GM19467 (cell line): ENCODE data around the gene HLTF.

Source experiments
- ATAC-seq: cut with Tn5 transposase; IDR thresholded peaks from one replicate; pipeline ENCODE4 v1.9.1; 2021; ENCODE audit warnings: mild to moderate bottlenecking, moderate library complexity; ENCODE audit not compliant: unreplicated experiment

The HLTF gene

DNA sequence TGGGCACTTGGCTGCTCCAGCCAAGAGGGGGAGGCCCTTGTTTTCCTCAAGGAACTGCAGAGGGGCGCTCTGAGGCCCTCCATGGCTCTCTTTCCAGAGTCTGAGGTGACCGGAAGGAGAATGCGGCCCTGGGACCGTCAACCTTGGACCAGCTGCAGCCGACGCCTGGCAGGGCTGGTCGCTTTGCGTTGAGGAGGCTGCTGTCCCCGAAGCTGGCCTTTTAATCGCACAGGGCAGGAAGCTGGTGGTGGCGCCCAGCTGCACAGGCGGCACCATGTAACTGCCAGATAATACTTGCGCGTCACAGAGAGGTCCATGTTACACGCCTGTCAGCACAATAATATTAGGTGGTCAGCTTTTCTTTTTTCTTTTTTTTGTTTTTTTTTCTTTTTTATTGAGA, 875 bp upstream of the HLTF start:
- no peak for ATAC-seq

DNA sequence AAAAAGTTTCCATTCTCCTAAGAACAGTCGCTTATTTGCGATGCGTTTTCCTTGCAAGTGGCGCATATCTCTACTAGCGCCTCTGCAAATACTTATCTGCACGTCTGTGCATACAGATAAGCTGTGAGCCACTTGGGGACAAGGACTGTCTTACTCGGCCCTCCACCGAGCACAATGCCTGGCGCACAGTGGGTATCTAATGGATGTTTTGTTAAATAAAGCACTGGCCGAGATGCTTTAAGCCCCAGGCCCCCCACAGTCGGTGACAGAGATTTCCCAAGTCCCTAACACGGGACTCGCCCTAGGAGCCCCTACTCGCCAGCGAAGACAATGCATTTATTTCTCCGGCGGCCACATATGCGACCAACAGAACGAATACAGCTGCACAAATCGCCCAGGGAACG, 503 bp downstream of the HLTF start:
- ATAC-seq, result peak; percentile 22

DNA sequence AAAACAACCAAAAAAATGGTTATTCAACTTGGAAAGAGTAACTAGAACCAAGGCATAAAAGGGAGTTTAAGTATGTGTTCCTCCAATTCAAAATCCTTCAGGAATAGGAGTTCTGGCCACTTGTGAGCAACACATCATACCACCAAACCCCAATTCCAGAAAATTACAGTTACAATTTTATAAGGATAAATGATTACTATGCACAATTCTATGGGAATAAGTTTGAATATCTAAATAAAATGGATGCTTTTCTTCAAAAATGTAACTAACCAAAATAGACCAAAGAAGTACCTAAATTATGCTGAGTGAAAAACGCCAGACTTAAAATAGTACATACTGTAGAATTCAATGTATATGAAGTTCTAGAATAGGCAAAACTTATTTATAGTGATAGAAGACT, 4.6 kb downstream of the HLTF start:
- ATAC-seq, result no peak

DNA sequence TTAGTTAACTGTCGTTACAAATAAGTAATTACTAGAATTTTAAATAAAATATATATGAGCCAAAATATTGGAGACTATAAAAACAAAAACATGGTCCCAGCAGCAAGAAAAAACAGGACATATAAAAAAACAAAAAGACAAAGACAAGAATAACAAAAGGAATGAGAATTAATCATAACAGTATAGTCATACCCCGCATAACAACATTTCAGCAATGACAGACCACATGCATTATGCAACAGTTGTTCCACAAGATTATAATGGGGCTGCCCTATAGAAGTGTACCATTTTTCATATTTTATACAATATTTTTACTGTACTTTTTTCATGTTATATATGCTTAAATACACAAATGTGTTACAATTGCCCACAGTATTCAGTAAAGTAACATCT, 5.6 kb downstream of the HLTF start:
- ATAC-seq, result no peak

DNA sequence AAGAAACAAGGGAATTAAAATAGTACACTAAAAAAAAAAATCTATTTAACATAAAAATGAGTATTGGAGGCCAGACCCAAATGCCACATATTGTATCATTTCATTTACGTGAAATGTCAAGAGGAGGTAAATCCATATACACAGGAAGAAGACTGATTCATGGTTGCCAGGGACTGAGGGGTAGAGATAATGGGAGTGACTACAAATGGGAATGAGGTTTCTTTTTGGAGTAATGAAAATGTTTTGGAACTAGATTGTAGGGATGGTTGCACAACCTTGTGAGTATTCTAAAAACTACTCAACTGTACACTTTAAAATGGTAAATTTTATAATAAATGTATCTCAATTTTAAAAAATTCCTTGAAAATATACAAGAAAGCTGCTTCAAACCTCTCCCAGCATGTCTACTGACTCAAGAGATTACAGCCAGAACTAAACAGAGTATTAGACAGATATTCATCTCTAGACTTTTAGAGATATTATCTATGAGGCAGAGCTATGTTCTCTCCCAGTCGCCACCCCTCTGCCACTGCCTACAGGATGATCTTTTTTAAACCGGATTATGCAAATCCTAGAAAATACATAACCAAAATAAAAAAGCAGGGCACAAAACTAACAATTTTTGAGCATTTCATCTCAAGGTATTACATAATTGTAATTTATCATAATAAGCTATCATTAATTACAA, 6.2 kb downstream of the HLTF start:
- no peak for ATAC-seq

DNA sequence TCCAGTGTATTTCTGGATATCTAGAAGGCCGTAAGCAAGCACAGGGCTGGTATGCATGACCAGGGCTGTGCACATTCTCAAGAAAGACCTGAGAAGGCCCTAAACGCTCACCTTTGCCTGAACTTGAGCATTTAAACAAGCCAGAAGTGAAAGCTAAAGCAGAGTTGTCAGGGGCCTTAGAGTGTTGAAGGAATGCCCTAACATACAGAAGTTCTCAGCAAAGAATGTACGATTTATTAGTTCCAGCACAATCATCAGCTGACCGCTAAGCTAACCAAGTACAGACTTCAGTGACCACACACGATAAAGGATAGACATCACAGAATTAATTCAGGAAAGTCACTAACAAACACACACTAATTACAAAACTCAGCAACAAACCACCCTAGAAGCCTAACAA, 8.7 kb downstream of the HLTF start:
- no peak for ATAC-seq

DNA sequence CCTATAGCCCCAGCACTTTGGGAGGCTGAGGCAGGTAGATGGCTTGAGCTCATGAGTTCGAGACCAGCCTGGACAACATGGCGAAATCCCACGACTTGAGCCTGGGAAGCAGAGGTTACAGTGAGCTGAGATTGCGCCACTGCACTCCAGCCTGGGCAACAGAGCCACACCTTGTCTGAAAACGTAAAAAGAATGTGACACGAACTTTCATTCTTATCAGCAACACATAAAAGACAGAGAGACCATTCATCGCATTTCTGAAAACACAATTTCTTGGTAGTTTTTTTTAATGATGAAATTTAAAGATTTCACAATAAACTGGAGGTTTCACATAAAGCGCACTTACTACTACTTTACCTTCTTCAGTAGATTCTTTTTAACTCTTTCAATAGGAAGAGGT, 18.4 kb downstream of the HLTF start:
- ATAC-seq, result no peak

DNA sequence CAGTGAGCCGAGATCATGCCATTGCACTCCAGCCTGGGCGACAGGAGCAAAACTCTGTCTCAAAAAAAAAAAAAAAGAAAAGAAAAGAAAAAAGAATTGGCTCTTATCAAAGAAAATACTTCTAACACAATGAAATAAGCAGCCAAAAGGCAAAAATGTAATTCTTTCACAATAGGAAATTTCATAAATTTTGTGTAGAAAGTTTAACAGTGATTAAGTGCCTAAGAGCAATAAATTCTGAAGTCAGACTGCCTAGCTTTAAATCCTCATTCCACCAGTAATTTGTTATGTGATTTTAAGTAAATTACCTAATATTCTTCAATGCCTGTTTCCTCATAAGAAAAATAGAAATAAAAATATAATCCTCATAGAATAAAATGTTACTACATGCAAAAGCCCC, 24.6 kb downstream of the HLTF start:
- ATAC-seq, result no peak

DNA sequence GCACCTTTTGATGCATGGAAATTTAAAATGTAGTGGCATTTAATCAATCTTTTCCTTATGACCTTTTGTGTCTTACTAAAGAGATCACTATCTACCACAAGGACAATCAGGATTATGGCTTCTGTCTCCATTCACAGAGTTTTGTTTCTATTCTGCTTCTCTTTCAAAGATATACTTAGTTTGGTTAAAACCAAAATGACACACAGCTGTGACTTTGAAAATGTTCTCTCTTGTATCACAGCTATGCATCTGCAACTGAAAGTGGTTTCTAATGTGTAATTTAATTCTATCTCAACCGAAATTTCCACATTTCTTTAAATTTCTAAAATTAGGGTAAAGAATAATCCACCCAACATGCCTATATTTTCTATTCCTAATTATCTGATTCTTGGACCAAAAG, 27.7 kb downstream of the HLTF start:
- ATAC-seq, result peak; percentile 54

DNA sequence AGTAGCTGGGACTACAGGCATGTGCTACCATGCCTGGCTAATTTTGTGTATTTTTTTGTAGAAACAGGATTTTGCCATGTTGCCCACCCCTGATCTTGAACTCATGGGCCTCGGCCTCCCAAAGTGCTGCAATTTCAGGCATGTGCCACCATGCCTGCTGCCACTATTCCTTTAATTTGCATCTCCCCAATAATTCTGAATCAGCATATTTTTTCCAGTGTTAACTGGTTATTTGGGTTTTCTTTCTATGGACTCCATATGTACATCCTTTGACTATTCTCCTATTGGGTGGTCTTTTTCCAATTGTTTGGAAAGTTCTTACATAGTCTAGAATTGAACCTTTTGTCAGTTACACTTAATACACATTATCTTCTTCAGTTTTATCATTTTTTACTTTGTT, 28.1 kb downstream of the HLTF start:
- no peak for ATAC-seq

DNA sequence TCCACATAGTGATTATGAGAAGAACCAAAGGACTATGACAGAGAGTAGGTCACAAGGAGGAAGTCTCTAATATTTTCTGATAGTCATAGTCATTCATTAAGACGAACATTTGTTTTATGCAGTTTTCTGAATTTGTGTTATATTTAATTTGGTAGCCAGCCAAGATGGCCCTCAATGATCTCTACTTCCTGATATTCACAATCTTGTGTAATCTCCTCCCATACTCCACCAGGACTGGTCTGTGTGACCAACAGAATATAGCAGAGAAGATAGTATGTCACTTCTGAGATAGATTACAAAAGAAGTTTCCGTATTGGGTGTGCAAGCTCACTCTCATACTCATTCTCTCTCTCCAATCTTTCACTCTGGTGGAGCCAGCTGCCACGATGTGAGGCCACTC, 30.8 kb downstream of the HLTF start:
- no peak for ATAC-seq

DNA sequence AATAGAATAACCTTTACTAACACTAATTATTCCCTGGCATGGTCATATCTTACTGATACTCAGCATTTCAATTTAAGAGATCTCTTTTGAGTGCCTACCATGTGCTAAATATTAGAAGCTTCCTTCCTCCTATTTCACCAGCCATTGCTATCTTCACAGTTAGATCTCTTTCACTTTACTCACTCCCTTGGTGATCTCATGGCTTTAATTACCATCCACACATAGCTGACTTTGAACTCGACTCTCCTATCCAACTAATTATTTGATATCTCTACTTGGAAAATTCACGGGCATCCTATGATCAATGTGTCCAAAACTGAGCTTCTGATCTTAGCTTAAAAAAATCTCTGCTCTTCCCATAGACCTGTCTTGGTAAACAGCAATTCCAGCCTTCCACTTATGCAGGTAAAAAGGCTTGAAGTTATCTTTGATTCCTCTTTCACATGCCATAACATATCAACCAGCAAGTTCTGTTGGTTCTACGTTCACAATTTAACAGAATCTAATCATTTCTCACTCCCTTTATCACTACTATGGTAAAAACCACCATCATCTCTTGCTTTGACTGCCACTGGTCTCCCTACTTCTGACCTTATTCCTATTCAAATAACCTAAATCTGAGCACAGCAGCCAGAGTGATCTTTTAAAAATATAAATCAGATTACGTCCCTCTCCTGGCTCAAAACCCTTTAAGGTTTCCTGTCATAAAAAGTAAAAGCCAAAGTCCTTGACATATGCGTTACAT, 41.8 kb downstream of the HLTF start:
- ATAC-seq, result no peak

DNA sequence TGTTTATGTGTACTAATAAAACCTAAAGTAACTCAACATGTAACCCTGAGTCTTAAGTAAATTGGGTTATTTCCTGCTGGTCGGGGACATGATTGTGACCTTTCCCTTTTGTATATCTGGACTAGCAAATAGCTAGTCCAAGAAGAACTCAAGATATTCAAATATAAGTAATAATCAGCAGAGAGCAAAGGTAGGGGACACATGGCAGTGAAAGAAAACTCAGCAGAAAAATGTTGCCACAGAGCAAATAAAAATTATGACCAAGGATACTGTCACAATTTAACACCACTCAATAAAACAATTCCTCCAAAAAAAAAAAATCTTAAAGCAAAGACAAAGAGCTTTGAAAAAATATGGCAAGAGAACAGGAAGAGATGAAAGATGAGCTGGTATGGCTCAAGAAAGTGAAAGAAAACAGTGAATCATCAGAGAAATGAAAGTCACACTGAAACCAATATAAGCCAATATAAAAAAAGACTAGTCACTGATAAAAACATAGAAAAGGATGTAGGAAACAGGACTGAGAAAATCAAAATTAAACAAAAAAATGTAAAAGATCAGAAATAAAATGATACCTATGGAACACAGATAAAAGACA, 43.4 kb downstream of the HLTF start:
- peak; percentile 56 for ATAC-seq

DNA sequence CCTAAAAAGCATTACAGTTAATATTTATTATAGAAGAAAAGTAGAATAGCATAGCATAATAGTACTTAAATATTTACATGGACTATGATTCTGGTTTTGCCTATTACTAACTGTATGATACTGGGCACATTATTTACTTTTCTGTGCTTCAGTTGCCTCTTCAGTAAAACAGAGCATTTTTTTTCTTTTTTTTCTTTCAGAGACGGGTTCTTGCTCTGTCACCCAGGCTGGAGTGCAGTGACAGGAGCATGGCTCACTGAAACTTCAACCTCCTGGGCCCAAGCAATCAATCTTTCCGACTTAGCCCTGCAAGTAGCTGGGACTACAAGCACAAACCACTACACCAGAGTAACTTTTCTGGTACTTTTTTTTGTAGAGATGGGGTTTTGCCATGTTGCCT, 48.0 kb downstream of the HLTF start:
- no peak for ATAC-seq

DNA sequence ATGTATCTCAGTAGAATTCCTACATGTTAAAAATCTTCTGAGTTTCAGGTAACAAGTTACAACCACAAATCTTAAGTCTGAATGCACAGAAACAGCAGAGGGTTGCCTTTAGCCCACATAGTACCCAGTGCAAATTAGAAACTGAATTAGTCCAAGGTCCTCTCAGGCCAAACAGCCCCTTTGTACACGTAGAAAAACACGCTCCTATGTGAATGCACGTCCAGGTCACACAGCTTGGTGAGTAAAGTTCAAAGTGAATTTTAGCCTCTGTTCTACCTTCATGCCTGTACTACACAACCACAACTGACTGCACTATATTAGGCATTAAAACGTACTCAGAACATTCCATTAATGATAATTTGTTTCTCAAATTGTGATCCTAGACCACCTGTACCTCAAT, 48.6 kb downstream of the HLTF start:
- ATAC-seq, result no peak

DNA sequence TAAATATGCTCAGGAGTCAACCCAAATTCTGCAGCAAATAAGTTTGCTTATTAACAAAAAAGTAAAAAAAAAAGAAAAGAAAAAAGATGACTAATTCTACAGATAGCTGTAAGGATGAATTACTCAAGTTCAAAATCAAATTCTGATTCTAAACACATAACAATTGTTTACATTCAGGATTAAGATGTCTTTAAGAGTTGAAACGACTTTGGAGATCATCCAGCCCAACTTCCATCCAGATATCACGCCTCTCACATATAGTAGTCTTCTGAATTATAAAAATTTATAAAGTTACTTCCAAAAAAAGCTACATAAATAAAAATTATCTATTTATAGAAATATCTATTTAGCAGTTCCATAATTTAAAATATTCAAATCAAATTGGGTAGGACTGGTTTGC, 55.2 kb downstream of the HLTF start:
- no peak for ATAC-seq

DNA sequence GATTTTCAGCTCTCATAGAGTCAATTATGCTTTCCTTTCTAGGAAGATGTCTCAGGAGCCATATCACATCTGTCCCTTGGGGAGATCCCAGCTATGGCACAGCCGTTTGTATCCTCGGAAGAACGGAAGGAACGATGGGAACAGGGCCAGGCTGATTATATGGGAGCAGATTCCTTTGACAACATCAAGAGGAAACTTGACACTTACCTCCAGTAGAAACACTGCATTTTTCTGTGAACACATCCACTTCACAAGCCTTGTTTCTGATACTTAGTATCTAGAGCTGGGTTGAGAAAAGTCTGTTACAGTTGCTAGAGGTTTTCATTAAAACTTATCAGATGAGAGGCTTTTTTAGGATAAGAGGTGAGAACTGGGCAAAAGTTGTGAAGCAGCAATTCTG, 59.6 kb downstream of the HLTF start:
- no peak for ATAC-seq

DNA sequence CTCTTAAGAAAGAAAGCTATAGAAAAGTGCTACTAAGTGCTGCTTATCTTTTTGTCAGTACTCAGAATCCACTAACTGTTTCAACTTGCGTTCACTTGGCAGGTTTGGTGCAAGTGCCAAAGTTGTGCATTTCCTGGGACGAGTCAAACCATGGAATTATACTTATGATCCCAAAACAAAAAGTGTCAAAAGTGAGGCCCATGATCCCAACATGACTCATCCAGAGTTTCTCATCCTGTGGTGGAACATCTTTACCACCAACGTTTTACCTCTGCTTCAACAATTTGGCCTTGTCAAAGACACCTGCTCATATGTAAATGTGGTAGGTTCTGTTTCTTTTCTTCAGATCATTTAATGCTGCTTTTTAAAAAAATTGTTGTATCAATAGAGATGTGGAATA, 62.4 kb downstream of the HLTF start:
- ATAC-seq, result no peak

DNA sequence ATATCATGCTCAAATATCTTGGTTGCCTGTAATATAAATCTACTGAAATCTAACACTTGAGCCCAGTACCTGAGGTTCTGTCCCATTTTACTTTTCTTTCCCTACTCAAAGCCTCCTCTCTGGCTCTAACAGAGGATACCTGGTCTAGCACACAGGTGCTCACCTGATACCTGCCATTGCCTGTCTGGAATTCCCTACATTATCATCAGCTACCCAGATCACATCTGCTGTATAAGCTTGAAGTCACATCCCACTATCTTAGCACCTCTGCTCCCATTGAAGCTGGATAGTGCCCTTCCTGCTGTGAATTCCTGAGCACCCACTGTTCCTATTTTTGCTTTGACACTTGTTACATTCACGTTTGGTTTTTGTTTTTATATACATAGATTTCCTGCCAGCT, 64.5 kb downstream of the HLTF start:
- ATAC-seq, result no peak

DNA sequence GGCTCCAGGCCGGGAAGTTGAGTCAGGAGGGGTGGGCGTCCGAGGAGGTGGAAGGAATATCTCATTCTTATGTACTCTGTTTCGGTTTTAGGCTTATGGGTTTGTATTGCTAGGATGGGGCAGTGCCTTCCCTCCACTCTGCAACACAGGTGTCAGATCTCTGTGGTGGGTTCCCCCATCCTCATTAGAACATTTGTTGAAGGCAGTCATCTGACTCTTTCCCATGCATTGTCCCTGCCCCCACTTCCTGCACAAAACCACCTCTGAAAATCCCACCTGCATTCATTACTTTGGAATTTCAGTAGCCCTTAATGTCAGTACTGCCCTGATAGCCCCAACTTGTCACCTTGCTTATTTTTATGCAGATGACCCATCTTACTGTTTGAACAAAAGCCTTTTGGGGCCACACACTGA, 65.5 kb downstream of the HLTF start:
- ATAC-seq, result no peak

DNA sequence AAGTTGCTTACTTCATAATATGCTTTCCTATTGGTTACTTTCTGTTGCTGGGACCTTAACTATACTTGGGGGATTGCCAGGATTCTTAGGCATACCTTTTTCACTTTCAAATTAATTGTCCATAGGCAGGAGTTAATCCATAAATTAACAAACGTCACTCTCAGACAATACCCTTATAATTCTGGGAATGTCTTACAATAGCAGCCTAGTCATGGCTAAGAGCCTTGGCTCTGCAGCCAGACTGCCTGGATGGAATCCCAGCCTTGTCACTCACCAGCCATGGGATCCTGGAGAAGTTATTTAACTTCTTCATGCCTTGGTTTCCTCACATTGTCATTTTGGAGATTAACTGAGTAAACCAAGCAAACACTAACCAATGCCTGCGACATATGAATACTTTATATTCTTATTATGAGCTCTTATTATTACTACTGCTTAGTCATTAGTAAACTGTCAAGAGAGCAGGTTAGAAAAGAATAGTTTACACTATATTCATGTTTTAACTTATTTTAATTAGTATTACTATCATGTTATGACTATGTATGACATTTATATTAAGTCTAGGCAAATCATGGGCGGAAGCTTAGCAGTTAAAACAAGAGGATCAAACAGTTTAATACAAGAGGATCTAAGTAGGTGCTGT, 66.0 kb downstream of the HLTF start:
- no peak for ATAC-seq

DNA sequence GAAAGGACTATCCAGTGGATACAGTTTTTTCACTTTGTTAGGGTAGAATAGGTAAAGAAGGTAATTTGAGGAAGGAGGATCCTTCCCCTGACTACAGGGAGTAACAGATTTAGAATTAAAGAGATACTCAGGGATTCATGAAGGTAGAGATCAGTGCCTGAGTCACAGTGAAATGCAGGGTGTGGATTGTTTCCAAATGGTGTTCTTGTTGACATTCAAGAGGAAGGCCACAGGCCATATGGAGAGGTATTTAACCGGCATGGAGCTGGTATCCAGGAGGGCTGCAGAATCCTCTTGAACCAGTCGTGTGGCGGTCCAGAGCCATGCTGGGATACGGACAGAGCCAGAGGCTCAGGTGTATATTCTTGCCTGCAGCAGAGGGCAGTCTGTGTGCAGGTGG, 66.8 kb downstream of the HLTF start:
- no peak for ATAC-seq
